Spleen (tissue), 7 donors: ENCODE measurements around the gene ARHGEF28.

Source experiments
- CTCF ChIP-seq, 11 experiments: fragments of 200-600 bp in 7 of 11; fragments of 450-650 bp in 4 of 11; sonication (generic) in 4 of 11; IDR thresholded peaks in 8 of 11; conservative IDR thresholded peaks in 3 of 11; 1 replicate in 7 of 11; 2 replicates in 4 of 11; pipeline versions ENCODE4 v1.4.0 to v1.8.0; 2016 to 2021; ENCODE audit warnings: antibody characterized with exemption in 11 of 11, inconsistent platforms in 4 of 11, mild to moderate bottlenecking in 1 of 11
- POLR2A ChIP-seq, 3 donors: fragments of 450-650 bp; IDR thresholded peaks; one replicate each; pipeline ENCODE4 v1.5.1; 2017; ENCODE audit warnings: antibody characterized with exemption in 3 of 3, mild to moderate bottlenecking in 1 of 3
- POLR2AphosphoS5 ChIP-seq, 3 donors: sonication (generic); formaldehyde crosslinking; IDR thresholded peaks; one replicate each; pipeline ENCODE4 v1.5.1; 2017; ENCODE audit warnings: antibody characterized with exemption in 3 of 3
- donor health status: DM: no; HTN: no; CAD: no; lungs with moderate emphysema.
- donor health status: DM: no; HTN: no; CAD: no.
- donor health status: DM: no; HTN: no; CAD: no.

GRCh38 chr5:73623901-73624404 is 2.0 kb upstream of the ARHGEF28 start:
- TF ChIP-seq CTCF (IDR thresholded peaks at IDR 0.05 in 8 of 11, conservative IDR thresholded peaks at IDR 0.05 in 3 of 11): no peak
- TF ChIP-seq POLR2AphosphoS5 (IDR thresholded peaks at IDR 0.05): no peak
- no peak for TF ChIP-seq POLR2A (IDR thresholded peaks at IDR 0.05)
